OCI-M1 (cell line): Measurements from ENCODE around the gene TAGLN2.
"Not testable (repeated sequence)": the region's sequence is repeated elsewhere in the genome, so short reads cannot be mapped to it uniquely, and the experiment has no call there.

Source experiments
- DNase-seq: peaks from one replicate; lab custom pipeline; 2025; lab: John Stamatoyannopoulos, UW

TAGLN2 gene

DNA sequence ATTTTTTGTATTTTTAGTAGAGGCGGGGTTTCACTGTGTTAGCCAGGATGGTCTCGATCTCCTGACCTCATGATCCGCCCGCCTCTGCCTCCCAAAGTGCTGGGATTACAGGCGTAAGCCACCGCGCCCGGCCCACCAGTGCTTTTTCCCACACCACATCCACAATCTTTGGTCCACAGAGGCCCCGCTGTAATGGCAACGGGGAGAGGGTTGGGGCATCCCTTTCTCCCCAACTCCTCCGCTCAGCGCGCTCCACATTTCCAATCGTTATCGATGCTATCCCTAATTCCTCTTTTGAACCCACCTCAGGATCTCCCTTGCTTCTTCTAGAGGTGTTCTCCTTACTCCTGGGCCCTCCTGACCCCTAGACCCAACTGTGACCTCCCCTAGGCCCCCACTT lies 25.7 kb downstream of the TAGLN2 start:
- not testable (repeated sequence) for DNase-seq

DNA sequence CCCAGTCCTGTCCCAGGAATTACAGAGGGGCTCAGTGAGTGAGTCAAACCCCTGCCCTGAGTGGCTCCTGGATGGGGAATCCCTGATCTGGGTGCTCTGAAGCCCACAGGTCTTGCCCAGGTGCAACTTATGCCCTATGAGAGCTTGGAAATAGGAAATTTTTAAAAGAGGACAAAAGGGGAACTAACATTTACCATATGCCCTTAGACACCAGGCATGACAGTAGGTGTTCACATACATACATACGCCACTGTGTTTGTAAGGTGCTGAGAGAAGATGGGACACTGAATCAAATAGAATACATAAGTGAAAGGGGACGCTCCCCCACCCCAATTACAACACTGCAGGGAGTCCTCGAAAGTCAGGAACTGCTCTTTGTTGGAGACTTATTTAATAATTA lies 26.8 kb downstream of the TAGLN2 start:
- DNase-seq = no peak

DNA sequence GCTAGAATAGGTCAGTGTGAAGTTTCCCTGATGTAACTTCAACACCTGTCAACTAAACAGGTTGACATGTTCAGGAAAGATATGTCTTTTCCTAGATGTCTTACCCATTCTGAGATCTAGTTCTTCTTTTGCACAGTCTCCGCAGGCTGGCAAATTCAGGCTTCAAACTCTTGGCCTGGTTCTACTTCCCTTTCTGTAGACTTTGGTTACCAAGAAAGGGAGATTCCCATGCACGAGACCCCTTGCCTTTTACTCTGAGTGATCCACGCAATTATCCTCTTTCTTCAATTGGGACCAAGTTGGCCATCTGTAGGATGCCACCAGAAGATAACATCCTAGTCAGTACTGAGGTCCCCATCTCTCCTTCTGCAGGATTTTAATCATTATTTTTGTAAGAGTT lies 27.3 kb downstream of the TAGLN2 start:
- no peak for DNase-seq

DNA sequence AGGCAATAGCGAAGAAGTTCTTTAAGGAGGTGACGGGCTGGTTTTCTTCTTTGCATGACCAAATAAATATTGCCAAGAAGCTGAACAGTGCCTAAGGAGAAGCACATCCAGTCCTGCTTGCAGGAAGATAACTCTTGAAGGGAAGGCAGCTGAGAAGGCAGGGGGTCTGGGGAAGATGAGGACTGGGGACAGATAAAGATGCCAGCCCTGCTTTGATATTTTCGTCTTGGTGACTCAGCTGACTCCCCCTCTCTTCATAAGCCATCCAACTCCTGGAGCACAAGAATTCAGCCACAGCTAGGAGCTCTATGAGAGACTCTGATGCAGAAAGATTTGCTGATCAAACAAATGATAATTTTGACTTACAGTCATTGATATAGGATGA lies 28.8 kb downstream of the TAGLN2 start:
- no peak for DNase-seq

DNA sequence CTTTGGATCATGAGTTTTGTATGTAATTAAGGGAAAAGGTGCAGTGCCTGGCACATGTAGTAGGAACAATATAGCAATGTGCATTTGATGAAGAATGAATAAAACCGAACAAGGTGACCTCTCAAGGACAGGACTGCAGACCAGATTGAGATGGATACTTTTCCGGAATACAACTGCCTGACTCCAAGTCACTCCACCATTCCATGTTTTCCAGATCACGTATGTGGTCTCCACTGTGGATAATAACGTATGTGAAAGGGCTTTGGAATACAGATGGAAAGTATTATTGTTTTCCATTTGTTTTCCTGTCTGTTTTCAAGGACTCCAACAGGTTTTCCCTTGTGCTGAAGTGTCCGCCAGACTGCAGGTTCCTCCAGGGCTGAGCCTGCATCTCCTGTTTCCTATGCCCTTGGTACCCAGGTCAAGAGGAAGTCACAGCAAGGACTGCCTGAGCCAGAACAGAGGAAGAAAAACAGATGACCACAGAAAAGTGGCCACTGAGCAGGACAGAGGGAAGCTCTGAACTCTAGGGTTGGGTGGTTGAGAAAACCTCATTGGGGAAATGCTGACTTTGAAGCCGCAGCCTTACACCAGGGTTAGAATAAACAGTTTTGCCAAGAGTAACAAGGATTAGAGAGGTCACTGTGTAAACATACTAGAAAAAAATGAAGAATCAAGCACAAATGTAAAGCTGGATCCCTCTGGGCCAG lies 29.3 kb downstream of the TAGLN2 start:
- no peak for DNase-seq

DNA sequence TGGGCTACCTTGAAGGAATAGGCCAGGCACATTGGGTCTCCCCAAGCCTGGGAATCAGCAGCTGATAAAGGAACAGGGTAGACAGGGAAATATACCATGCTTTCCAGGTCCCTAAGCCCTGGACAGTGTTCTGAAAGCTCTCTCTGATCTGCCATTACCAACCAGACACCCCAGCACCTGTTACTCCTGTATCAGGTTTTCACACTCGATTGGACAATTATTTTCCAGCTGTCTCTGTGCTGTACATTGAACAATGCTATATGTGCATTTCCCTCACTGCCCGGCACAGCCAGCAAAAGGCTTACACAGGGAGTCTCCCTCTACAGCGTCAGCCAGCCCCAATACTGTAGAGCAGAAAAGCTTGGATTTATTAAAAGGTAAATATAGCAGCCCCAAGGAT lies 30.0 kb downstream of the TAGLN2 start:
- no peak for DNase-seq

DNA sequence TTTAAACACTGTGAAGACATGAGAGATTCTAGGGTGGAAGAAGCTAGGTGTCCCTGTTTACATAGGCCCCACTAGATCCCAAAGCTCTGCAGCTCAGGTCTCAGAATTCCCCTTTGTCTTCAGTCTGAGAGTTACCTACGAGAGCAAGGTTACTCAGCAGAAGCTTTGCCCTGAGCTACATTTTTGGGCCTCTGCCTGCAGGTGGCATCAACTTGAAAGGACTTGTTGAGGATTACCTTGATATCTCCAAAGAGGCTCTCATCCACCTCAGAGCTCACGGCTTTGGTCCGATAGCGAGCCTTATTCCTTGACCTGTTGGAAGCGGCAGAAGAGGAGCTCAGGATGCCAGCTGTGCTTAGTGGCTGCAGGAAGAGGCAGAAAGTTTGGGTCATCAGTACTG lies 32.4 kb downstream of the TAGLN2 start:
- DNase-seq = peak; percentile 27

DNA sequence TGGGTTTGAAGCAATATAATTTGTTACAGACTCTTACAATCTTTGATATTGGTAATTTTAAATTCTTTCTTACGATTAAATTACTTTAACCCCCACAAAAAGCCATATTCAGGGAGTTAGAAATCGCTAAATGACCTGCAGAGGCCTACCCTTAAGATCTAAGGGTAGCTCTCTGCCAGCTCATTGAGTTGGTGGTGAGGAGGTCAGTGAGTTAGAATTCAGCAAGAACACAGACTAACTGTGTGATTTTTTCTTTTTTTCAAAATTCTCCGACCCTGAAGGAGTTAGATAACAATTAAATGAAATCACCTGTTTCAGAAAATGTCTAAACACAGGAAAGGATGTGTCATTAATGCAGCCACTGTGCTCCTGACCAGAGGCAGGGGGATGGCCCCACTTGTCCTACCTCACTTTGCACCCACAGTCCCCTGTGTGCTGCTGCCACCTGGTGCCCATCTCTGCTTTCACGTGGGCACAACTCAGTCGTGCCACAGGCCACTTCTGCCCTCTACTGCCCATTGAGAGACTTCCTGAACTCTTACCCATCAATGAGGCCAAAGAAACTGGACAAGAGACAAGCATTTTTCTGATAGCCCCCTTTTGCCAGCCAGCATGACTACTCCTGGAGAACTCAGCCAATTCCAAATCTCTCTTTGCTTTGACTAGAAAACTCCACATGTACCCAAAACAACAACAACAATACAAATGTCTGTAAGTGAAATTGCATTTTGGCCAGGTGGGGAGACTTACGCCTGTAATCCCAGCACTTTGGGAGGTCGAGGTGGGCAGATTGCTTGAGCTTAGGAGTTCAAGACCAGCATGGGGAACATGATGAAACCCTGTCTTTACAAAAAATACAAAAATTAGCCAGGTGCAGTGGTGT lies 33.8 kb downstream of the TAGLN2 start:
- peak; percentile 92 for DNase-seq

DNA sequence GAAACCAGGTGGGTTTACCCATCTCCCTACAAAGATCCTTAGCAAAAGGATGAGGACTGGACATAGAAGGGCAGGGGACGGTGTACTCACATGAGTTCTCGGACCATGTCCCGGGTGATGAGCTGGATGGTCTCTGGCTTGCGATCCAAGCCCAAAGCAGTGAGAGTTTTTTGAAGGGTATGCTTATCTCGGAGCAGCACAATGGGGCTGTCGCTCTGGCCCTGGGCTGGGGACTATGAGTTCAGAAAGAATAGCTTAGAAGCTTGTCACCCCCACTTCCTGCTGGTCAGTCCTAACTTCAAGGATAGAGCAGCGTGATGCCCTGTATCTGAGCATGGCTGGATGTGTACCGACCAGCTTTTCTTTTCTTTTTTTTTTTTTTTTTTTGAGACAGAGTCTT lies 34.9 kb downstream of the TAGLN2 start:
- DNase-seq = no peak

DNA sequence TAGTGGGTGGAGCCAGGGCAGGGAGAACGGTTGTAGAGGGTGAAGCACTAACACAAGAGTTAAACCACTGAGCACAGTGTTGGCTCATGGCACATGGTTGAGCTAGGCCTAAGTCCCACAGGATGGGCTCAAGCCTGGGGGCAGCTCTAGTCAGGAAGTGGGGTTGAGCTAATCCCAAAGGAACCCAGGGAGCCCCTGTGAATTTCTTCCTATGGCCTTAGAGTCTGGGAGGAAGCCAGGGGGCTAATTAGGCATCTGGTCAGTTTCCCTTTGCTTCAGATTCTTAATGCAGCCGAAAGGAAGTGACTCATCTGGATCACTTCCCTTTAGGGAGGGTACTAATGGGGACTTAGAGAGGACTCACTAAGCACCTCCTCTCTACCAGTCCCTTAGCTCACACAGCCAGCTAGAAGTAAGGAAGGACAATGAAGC lies 35.5 kb downstream of the TAGLN2 start:
- peak; percentile 54 for DNase-seq

DNA sequence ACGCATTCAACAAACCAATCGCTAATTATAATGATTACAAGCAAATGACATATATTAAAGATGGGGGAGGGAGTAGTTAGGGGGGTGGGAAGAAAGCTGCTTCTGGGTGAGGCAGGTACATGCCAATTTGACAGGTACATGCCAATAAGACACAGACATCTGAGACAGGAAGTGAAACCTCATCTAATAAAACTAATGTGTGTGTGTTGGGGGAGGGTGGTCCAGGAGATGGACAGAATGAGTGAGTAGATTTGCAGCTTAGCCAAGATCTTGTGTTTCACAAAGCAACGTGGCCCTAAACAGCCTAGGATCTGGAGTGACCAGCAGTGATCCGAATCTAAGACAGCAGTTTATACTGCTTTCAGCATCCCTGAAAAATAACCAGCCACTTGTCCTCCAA lies 36.1 kb downstream of the TAGLN2 start:
- no peak for DNase-seq

DNA sequence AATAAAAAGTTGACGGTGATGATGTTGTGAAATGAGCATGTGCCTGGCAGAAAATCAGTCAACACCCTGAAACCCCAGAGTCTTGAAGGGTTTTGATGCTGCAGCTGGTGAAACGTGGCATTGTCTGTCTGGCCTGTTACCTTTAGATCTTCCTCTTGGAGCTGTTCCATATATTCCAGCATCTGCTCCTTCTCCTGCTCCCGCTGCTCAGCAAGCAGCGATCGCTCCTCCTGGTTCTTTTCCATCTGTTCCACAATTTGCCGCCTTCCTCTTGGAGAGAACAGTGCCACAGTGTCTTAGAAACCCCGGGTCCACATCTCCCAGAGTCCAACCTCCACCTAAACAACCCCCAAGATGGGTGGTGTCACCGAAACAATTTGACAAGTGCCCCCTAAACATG lies 41.0 kb downstream of the TAGLN2 start:
- DNase-seq = no peak

DNA sequence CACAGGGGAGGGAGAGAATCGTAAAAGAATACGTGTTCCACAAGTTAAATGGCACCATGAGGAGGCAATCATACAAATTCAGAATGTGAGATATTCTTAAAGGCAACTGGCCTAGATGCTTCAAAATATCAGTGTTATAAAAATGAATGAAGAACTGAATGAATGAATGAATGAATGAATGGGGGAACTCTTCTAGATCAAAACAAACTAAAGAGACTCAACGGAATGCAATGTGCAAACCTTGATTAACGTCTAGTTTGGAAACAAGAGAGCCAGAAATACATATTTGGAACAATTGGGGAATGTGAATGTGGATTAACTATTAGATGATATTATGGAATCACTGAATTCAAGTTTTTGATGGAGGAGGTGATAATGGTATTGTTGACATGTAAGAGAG lies 42.2 kb downstream of the TAGLN2 start:
- DNase-seq = no peak

DNA sequence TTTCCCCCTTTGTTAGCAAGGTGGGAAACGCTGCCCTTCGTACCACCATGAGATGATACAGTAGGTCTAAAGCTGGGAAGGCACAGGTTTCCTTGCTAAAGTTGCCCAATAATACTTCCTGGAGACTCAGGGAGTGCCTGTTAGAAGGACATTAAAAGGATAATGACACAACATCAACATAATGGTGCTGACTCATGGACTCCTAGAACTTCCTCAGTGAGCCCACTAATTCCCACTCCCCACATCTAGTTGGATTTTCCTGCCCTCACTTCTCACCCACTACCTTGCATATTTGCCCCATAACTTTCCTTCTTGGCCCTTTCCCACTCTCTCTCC lies 42.8 kb downstream of the TAGLN2 start:
- DNase-seq = no peak

DNA sequence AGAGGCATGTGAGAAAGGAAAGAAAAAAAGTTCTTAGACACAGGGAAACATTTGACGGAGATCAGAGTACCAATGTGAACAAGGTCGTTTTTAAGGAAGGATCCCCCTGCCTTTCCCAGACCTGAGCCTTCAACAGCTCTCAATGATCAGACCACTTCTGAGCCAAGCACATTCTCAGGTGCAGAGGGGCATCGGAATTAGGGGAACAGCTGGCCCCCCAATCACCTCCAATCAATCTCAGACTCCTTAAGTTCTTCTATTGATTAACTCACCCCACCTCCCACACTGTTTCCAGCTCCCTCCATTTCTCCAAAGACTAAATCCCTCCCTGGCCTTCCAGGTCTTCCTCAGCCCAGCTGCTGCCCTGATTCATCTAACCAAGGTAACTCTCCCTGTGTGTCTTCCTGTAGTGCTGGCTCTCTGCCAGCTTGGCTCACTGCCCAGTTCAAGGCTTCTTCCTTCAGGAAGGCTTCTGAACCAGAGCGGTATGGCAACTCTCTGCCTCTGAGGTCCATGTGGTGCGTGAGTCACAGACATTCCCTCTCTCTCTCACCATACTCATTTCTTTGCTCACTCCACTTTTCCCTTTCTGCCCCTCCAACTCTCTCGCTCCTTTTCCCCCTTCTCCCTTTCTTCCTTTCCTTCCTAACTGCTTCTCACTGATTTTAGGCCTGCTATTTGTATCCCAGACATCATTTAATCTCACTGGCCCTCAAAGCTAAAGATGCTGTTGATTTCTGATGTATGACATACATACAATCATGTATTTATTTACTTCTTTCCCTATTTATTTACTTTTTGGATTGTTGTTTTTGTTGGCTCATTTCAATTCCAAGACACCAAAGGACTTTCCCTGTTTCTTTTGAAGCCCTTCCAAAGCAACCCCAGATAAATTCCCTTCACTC lies 43.4 kb downstream of the TAGLN2 start:
- DNase-seq = peak; percentile 38

DNA sequence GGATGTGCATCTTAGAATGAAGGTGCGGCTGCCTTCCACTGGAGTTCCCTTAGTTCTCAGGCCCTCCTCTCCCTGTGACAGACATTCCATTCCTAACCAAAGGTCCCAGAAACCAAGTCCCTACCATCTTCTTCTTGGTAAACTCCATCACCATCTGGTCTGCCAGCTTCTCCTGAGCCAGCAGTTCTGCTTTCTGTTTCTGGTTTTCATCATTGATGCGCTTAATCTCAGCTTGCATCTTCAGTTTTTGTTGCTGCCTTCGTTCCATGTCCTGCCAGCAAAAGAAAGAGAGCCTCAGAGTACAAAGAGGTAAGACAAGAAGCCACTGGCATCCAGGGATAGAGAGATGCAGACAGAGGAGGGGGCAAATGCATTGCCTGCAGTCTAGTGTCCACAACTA lies 44.9 kb downstream of the TAGLN2 start:
- DNase-seq = peak; percentile 53

DNA sequence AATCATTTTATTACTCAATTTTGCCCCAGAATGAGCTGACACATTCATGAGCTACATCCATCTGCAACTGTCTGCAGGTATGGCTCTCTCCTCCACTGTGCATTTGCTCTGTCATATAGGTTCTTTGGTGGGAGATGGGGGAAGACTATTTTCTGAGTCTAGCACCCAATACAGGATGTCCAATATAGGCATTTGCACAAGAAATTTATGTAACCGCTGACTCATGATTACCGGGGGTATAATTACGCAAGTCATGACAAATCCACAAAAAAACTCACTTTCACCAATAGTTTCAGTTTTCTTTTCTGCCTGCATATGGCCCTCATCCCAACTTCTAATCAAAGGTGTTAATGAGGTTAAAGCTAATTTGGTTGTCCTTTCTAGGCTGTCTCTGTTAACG lies 45.3 kb downstream of the TAGLN2 start:
- DNase-seq = peak; percentile 86

DNA sequence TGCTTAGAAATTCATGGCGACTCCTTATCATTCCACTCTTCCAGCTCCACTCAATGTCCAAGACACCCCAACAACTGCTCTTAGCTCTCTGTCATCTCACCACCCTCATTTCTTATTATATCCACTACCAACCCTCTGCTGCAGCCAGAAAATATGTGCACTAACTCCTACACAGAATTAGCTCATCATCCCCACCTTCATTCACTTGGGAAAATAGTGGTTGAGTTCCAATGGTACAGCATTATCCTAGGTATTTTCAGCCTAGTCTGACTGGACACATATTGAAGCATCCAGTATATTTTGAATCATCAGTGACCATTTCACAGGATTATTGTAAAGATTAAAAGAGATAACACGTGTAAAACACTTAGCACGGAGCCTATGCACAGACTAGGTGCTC lies 46.2 kb downstream of the TAGLN2 start:
- DNase-seq = no peak

DNA sequence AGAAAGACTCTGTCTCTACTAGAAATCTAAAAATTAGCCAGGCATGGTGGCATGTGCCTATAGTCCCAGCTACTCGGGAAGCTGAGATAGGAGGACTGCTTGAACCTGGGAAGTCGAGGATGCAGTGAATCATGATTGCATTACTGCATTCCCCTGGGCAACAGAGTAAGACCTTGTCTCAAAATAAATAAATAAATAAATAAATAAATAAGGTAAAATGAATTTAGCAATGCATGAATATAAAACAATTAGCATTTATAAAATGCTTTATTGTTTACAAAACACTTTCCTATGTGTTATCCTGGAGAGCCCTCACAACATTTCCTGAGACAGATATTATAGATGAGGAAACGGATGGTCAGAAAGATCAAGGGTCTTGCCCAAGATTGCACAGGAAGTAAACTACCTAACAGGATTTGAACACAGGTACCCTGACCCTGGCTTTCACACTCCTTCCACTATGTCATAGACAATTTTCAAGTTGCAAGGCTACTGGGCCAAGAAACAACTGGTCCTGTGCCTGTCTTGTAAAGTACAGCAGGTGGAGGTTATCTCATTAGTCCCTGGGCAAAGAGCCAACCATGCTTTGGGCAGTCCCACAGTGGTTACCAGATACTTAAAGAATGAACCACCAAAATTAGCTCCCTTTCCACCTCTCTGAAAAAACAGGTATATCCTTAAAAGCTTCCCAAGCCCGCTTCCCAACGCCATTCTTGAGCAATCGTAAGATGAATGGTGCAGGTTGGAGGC lies 47.4 kb downstream of the TAGLN2 start:
- no peak for DNase-seq

DNA sequence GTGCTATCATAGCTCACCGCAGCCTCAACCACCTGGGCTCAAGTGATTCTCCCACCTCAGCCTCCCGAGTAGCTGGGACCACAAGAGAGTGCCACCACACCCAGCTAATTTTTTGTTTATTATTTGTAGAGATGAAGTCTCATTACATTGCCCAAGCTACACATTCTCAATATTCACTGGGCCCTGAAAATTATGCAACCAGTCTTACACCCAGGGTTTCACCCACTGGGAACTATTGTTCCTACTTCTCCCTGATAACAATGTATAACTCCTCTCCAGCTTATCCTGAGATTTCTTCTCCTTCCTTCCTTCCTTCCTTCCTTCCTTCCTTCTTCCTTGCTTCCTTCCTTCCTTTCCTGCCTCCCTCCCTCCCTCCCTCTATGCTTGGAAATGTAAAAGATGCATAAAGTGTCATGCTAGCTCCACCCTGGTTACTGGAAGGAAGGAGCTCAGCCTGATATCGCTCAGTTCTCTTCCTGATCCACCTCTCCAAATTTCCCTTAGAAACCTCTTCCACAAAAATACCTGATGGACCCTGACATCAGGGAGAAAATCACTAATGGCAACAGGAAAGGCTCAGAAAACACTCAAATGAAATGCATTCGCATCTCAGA lies 51.7 kb downstream of the TAGLN2 start:
- DNase-seq = no peak

DNA sequence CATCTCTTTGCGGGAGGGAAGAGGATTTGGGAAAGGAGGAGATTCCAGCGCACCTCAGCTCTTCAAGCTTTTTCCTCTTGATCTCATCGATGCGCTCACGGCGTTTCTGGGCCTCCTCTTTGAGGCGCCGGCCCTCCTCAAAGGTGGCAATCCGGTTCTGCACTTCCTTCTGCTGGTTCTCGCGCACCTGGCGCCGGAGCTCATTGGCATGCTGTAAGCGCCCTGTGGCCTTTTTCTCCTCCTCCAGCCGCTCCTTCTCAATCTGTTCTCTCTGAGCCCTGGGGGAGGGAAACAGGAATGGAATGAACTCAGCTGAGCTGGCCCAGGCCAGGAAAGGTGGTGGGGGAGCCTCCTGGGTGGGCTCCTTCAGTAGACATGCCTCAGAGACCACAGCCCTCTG lies 52.4 kb downstream of the TAGLN2 start:
- no peak for DNase-seq
